HG02870 (cell line): ENCODE results near the gene RND1.
A peak's percentile ranks its signal among the peaks of the same experiment; 100 is the strongest.
"Not testable (repeated sequence)": the region's sequence is repeated elsewhere in the genome, so short reads cannot be mapped to it uniquely, and the experiment has no call there.

ENCODE experiments used
- ATAC-seq: cut with Tn5 transposase; IDR thresholded peaks from one replicate; pipeline ENCODE4 v1.9.1; 2021; ENCODE audit warnings: mild to moderate bottlenecking, moderate library complexity; ENCODE audit not compliant: unreplicated experiment

RND1 gene

GRCh38 chr12:48865281-48866051, at the start of gene RND1:
RND1 (minus strand) TSS chr12:48865870; CDS start chr12:48865767, 103 bp downstream.
- peak; percentile 82 for ATAC-seq

GRCh38 chr12:48910196-48910595, 44.5 kb upstream of the RND1 start:
- no peak for ATAC-seq

- not testable (repeated sequence) for ATAC-seq
Observed at GRCh38 chr12:48909698-48910097, 44.0 kb upstream of the RND1 start.

GRCh38 chr12:48907245-48907644, 41.6 kb upstream of the RND1 start:
- ATAC-seq: no peak

- peak; percentile 78 for ATAC-seq
Observed at GRCh38 chr12:48903982-48904411, 38.3 kb upstream of the RND1 start.

GRCh38 chr12:48903363-48903981, 37.8 kb upstream of the RND1 start:
- ATAC-seq: no peak

GRCh38 chr12:48901278-48901677, 35.6 kb upstream of the RND1 start:
- ATAC-seq: peak; percentile 63

- ATAC-seq: no peak
Observed at GRCh38 chr12:48899651-48900050, 34.0 kb upstream of the RND1 start.

GRCh38 chr12:48894271-48894670, 28.6 kb upstream of the RND1 start:
- no peak for ATAC-seq

- no peak for ATAC-seq
Observed at GRCh38 chr12:48890657-48891418, 25.2 kb upstream of the RND1 start.

GRCh38 chr12:48889679-48890078, 24.0 kb upstream of the RND1 start:
- no peak for ATAC-seq

GRCh38 chr12:48883305-48884161, 17.9 kb upstream of the RND1 start:
- no peak for ATAC-seq

GRCh38 chr12:48882972-48883304, 17.3 kb upstream of the RND1 start:
- ATAC-seq: no peak

- no peak for ATAC-seq
Observed at GRCh38 chr12:48882315-48882687, 16.6 kb upstream of the RND1 start.

GRCh38 chr12:48881686-48882314, 16.1 kb upstream of the RND1 start:
- no peak for ATAC-seq

GRCh38 chr12:48880647-48881046, 15.0 kb upstream of the RND1 start:
- no peak for ATAC-seq

- ATAC-seq: no peak
Observed at GRCh38 chr12:48878548-48878947, 12.9 kb upstream of the RND1 start.

GRCh38 chr12:48875944-48876515, 10.4 kb upstream of the RND1 start:
- ATAC-seq: no peak

GRCh38 chr12:48873534-48873933, 7.9 kb upstream of the RND1 start:
- not testable (repeated sequence) for ATAC-seq

- no peak for ATAC-seq
Observed at GRCh38 chr12:48873096-48873495, 7.4 kb upstream of the RND1 start.
